HG03280 (cell line): Measurements from ENCODE around the gene POLR2J3.
A peak's percentile ranks its signal among the peaks of the same experiment; 100 is the strongest.
"Not testable (repeated sequence)": the region's sequence is repeated elsewhere in the genome, so short reads cannot be mapped to it uniquely, and the experiment has no call there.

Experiments used
- ATAC-seq: cut with Tn5 transposase; IDR thresholded peaks from one replicate; pipeline ENCODE4 v1.9.1; 2021; ENCODE audit warnings: mild to moderate bottlenecking, moderate library complexity; ENCODE audit not compliant: unreplicated experiment

The POLR2J3 gene

GRCh38 chr7:102572261-102573239, at the start of gene POLR2J3:
TSS of gene POLR2J3 (minus strand) at chr7:102572583. CDS start at chr7:102572521, 62 bp downstream.
- peak; percentile 94 for ATAC-seq

GRCh38 chr7:102618122-102618521, 45.7 kb upstream of the POLR2J3 start:
- not testable (repeated sequence) for ATAC-seq

- ATAC-seq = peak; percentile 84
Measured at GRCh38 chr7:102616507-102617125, 44.2 kb upstream of the POLR2J3 start, which contains the start of gene RASA4. TSS of gene RASA4 (minus strand) at chr7:102616756. CDS start at chr7:102616689, 67 bp downstream.

GRCh38 chr7:102615930-102616329, 43.5 kb upstream of the POLR2J3 start:
- ATAC-seq = peak; percentile 13

GRCh38 chr7:102614873-102615272, 42.5 kb upstream of the POLR2J3 start:
- not testable (repeated sequence) for ATAC-seq

- ATAC-seq = peak; percentile 5
Measured at GRCh38 chr7:102614346-102614697, 41.9 kb upstream of the POLR2J3 start.

DNA sequence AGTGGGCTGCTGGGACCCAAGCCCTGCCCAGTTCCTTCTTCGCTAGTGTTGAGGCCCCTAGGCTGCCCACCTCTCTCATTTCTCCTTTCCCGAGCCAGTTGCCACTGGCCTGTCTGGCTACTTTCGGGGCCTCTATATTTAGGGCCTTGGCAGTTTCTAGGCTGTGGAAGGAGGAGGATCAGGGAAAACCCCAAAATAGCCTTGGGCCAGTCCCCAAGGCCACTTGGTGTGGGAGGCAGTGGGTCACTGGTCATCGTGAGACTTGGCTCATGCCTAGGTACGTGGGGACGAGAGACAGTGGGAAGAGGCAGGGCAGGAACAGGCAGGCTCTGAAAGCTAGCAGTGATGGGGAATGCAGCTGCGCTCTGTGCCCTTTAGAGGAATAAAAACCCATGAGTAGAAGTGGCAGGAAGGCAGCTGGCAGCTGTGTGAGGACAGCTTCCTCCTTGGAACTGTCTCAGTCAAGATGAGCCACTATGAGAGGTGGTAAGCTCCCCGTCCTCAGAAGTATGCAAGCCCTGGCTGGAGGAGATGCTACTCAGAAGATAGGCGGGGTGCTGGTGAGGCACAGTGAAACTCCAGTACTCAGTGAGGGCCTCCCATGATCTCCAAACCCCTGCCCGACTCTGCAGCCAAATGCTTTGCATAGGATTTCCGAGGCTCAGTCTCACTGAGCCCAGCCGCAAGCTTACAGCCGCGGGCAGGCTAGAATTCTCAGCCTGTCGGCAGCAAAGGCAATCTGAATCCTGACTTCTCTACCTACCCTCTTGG, 41.4 kb upstream of the POLR2J3 start:
- ATAC-seq = peak; percentile 54

DNA sequence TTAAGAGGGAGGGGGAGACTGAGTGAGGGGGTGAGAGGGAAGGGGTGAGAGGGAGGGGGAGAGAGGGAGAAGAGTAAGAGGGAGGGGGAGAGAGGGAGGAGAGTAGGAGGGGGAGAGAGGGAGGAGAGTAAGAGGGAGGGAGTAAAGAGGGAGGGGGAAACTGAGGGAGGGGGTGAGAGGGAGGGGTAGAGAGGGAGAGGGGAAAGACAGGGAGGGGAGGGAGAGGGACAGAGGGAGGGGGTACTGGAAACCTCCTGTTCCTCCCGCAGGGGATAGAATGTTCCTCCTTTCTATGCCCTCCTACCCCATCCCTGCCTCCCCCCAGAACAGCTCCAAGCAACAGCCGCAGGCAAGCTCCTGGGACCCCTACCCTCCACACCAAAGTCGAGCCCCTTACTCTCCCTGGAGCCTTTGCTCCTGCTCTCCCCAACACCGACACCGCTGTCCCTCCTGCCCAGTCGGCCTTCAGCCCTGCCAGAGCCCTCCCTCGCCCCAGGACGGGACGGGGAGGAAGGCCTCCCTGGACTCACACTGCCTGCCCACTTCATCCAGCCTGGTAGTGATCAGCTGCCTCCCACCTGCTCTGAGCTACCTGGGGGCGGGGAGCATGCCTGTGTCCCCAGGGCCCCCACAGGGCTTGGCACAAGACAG, 39.4 kb upstream of the POLR2J3 start:
- not testable (repeated sequence) for ATAC-seq

- peak; percentile 38 for ATAC-seq
Measured at GRCh38 chr7:102611013-102611674, 38.8 kb upstream of the POLR2J3 start.

DNA sequence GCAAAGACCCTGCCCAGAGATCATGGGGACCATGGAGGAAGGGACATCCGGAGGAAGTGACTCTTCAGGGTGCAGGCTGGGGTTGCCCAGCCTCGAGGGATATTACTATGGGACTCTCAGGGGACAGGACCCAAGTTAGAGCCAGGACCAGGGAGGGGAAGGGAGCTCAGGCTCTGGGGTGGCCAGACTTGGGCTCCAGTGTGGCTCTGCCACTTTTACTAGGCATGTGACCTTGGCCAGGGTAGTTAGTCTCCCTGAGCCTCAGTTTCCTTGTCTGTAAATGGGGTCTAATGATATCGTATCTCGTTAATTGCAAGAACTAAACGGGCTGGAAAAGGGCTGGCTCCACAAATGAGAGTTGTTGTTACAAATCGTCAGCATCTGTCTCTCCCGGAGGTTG, 38.1 kb upstream of the POLR2J3 start:
- ATAC-seq = not testable (repeated sequence)

- ATAC-seq = not testable (repeated sequence)
Measured at GRCh38 chr7:102609734-102610133, 37.4 kb upstream of the POLR2J3 start.

GRCh38 chr7:102606848-102607247, 34.5 kb upstream of the POLR2J3 start:
- ATAC-seq = not testable (repeated sequence)

- not testable (repeated sequence) for ATAC-seq
Measured at GRCh38 chr7:102604431-102605145, 32.2 kb upstream of the POLR2J3 start.

DNA sequence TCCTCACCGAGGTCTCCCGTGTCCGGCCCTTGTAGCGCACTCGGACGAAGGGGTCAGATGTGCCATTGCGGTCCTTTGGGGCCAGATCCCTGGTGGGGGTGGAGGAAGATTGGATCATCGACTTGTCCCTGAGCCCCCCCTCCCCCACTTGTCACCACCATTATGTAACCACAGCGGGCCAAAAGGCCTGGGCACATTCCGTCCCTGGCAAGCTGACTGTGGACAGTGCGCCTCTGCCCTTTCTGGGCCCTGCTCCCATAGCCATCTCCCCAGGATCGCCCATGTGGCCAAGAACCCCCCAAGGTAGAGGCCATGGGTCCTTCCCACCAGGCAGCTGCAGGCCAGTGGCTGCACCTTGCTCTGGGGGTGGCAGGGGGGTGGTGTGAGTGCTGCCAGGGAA, 29.9 kb upstream of the POLR2J3 start:
- not testable (repeated sequence) for ATAC-seq

DNA sequence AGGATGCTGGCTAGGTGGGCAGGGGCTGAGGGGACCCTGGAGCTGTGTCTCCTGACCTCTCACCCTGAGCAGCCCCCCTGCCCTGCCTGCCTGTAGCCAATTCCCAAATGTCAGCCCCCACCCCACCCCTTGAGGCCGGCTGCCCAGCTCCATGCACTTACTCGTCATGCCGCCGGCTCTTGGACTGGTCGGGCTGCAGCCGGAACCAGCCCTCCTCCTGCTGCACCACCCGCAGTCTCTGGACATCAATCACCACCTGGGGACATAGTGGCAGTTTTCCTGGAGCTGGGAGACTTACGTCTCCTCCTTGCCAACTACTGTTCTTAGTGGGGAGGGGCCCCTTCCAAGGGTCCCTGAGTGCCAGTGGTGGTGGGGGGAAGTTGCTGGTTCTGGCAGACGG, 27.3 kb upstream of the POLR2J3 start:
- not testable (repeated sequence) for ATAC-seq

- ATAC-seq = not testable (repeated sequence)
Measured at GRCh38 chr7:102596036-102596435, 23.7 kb upstream of the POLR2J3 start.

GRCh38 chr7:102593637-102594334, 21.4 kb upstream of the POLR2J3 start:
- peak; percentile 72 for ATAC-seq

GRCh38 chr7:102592477-102593019, 20.2 kb upstream of the POLR2J3 start:
- peak; percentile 49 for ATAC-seq
